Parathyroid adenoma (tissue), 2 donors: ENCODE measurements around the gene SLC1A2.

Source experiments
- H2AFZ ChIP-seq: fragments of 300-600 bp; sonication (generic); one replicate; pipeline ENCODE4 v1.7.0; 2017; ENCODE audit warnings: antibody characterized with exemption, mild to moderate bottlenecking
- H3K27ac ChIP-seq: fragments of 300-600 bp; sonication (generic); one replicate; pipeline ENCODE4 v1.7.0; 2017
- H3K27me3 ChIP-seq: fragments of 300-600 bp; sonication (generic); one replicate; pipeline ENCODE4 v1.7.0; 2017; ENCODE audit warnings: low read length; ENCODE audit not compliant: control insufficient read depth, insufficient read depth
- H3K36me3 ChIP-seq: fragments of 300-600 bp; sonication (generic); one replicate; pipeline ENCODE4 v1.7.0; 2017; ENCODE audit warnings: low read length; ENCODE audit not compliant: control insufficient read depth, insufficient read depth
- H3K4me1 ChIP-seq: fragments of 300-600 bp; sonication (generic); one replicate; pipeline ENCODE4 v1.7.0; 2017; ENCODE audit warnings: control low read depth
- H3K4me2 ChIP-seq: fragments of 300-600 bp; sonication (generic); one replicate; pipeline ENCODE4 v1.7.0; 2017; ENCODE audit warnings: low read length
- H3K4me3 ChIP-seq: fragments of 300-600 bp; sonication (generic); one replicate; pipeline ENCODE4 v1.7.0; 2017; ENCODE audit warnings: low read depth, low read length
- H3K79me2 ChIP-seq: fragments of 300-600 bp; sonication (generic); one replicate; pipeline ENCODE4 v1.7.0; 2017; ENCODE audit warnings: control low read depth
- H3K9ac ChIP-seq: fragments of 300-600 bp; sonication (generic); one replicate; pipeline ENCODE4 v1.7.0; 2017; ENCODE audit warnings: mild to moderate bottlenecking
- H3K9me3 ChIP-seq: fragments of 300-600 bp; sonication (generic); one replicate; pipeline ENCODE4 v1.7.0; 2017; ENCODE audit warnings: low read length; ENCODE audit not compliant: control insufficient read depth
- CTCF ChIP-seq: fragments of 300-600 bp; sonication (generic); IDR thresholded peaks from one replicate; pipeline ENCODE4 v1.7.0; 2017; ENCODE audit warnings: antibody characterized with exemption, mild to moderate bottlenecking
- donor health status: primary hyperparathyroidism.

SLC1A2 gene

GRCh38 chr11:35365395-35365794, 54.0 kb downstream of the SLC1A2 start:
- Histone ChIP-seq H3K4me1 (no peaks in the 10 kb centered on the region), H3K79me2 (no peaks in the 10 kb centered on the region), H3K9me3 (no peaks in the 10 kb centered on the region), H3K9ac (no peak overlapping the region), H3K27me3 (no peaks in the 10 kb centered on the region), H3K4me2 (no peak overlapping the region), H2AFZ (no peak overlapping the region), H3K27ac (no peak overlapping the region), H3K36me3 (no peaks in the 10 kb centered on the region), H3K4me3 (no peak overlapping the region)
- TF ChIP-seq CTCF: no peak

GRCh38 chr11:35363854-35364780, 55.2 kb downstream of the SLC1A2 start:
- Histone ChIP-seq H3K4me1 (no peaks in the 10 kb centered on the region), H3K79me2 (no peaks in the 10 kb centered on the region), H3K4me3 (no peak overlapping the region), H3K9ac (no peak overlapping the region), H3K27ac (no peak overlapping the region), H2AFZ (no peak overlapping the region), H3K4me2 (no peak overlapping the region), H3K9me3 (no peaks in the 10 kb centered on the region), H3K36me3 (no peaks in the 10 kb centered on the region), H3K27me3 (no peaks in the 10 kb centered on the region)
- TF ChIP-seq CTCF: no peak

GRCh38 chr11:35363246-35363801, 56.0 kb downstream of the SLC1A2 start:
- Histone ChIP-seq H3K4me2 (no peak overlapping the region), H3K79me2 (no peaks in the 10 kb centered on the region), H3K4me3 (no peak overlapping the region), H3K27me3 (no peaks in the 10 kb centered on the region), H3K27ac (no peak overlapping the region), H2AFZ (no peak overlapping the region), H3K9ac (no peak overlapping the region), H3K9me3 (no peaks in the 10 kb centered on the region), H3K36me3 (no peaks in the 10 kb centered on the region), H3K4me1 (no peaks in the 10 kb centered on the region)
- TF ChIP-seq CTCF: no peak

GRCh38 chr11:35362521-35362980, 56.8 kb downstream of the SLC1A2 start:
- Histone ChIP-seq H3K9me3 (no peaks in the 10 kb centered on the region), H3K4me2 (no peak overlapping the region), H3K27me3 (no peaks in the 10 kb centered on the region), H3K27ac (no peak overlapping the region), H2AFZ (no peak overlapping the region), H3K4me3 (no peak overlapping the region), H3K9ac (no peak overlapping the region), H3K79me2 (no peaks in the 10 kb centered on the region), H3K36me3 (no peaks in the 10 kb centered on the region), H3K4me1 (no peaks in the 10 kb centered on the region)
- TF ChIP-seq CTCF: no peak
